Suprapubic skin (tissue), 3 donors: Measurements from ENCODE around the gene CSMD2.

ENCODE experiments used
- POLR2A ChIP-seq, 2 donors: fragments of 450-650 bp; IDR thresholded peaks; one replicate each; pipeline ENCODE4 v1.6.1; 2017; ENCODE audit warnings: antibody characterized with exemption in 2 of 2, mild to moderate bottlenecking in 2 of 2, moderate library complexity in 2 of 2
- TF ChIP-seq, protein P1 (sequence below), 2 donors: fragments of 200-600 bp in 1 of 2; fragments of 450-650 bp in 1 of 2; sonication (generic) in 1 of 2; IDR thresholded peaks; one replicate each; pipeline ENCODE4 v1.5.1; 2016 to 2019; ENCODE audit warnings: antibody characterized with exemption in 2 of 2, mild to moderate bottlenecking in 1 of 2, moderate library complexity in 1 of 2

DNA sequence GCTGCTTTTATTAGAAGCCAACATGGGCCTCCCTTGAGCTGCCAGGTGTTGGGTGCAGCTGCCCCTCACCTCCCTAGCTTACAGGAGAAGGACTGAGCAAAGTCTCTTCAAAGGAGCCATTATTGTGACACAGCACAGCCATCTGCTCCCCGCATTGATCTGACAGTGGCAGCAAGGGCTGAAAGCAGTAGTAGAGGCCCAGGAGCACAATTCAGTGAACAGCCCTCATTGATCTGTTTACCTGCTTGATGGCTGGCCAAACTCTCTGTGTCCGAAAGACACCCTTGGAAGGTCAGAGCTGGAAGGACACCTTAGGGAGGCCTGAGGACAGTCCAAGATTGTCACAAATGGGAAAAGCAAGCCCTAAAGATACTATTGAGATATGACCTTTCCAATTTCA is 286.6 kb downstream of the CSMD2 start:
- TF ChIP-seq, protein P1, sequence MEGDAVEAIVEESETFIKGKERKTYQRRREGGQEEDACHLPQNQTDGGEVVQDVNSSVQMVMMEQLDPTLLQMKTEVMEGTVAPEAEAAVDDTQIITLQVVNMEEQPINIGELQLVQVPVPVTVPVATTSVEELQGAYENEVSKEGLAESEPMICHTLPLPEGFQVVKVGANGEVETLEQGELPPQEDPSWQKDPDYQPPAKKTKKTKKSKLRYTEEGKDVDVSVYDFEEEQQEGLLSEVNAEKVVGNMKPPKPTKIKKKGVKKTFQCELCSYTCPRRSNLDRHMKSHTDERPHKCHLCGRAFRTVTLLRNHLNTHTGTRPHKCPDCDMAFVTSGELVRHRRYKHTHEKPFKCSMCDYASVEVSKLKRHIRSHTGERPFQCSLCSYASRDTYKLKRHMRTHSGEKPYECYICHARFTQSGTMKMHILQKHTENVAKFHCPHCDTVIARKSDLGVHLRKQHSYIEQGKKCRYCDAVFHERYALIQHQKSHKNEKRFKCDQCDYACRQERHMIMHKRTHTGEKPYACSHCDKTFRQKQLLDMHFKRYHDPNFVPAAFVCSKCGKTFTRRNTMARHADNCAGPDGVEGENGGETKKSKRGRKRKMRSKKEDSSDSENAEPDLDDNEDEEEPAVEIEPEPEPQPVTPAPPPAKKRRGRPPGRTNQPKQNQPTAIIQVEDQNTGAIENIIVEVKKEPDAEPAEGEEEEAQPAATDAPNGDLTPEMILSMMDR (IDR thresholded peaks at IDR 0.05) = no peak
- TF ChIP-seq POLR2A (IDR thresholded peaks at IDR 0.05) = no peak
